WI38 (cell line): Measurements from ENCODE around the gene CXCR4.

Source experiments
- H3K4me3 ChIP-seq: 2 replicates; pipeline ENCODE4 v1.5.1; 2011; ENCODE audit warnings: low read depth, mild to moderate bottlenecking, control low read depth, low read length
- TF ChIP-seq, protein P1 (sequence below): IDR thresholded peaks from 2 replicates; pipeline ENCODE4 v1.5.1; 2012; ENCODE audit warnings: low read depth, mild to moderate bottlenecking, control low read depth, low read length

CXCR4 gene

DNA sequence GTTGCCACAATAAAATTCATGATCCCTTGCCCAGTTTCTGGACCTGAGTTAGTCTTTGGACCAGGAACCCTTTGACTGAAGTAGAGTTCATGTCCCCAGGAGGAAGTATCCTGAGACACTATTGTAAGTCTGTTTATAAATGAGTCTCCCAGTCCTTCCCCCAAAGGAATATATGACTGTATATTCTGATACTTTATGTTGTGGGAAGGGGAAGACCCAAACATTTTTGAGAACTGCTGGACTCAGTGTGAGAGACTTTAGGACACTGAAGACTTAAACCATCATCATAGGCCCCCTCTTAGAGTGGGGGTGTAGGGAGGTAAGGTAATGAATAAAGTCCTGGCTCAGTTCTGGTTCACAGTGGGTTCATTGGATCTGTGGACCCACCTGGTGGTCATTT, 28.6 kb upstream of the CXCR4 start:
- H3K4me3 ChIP-seq: no peak overlapping the region
- TF ChIP-seq, protein P1, sequence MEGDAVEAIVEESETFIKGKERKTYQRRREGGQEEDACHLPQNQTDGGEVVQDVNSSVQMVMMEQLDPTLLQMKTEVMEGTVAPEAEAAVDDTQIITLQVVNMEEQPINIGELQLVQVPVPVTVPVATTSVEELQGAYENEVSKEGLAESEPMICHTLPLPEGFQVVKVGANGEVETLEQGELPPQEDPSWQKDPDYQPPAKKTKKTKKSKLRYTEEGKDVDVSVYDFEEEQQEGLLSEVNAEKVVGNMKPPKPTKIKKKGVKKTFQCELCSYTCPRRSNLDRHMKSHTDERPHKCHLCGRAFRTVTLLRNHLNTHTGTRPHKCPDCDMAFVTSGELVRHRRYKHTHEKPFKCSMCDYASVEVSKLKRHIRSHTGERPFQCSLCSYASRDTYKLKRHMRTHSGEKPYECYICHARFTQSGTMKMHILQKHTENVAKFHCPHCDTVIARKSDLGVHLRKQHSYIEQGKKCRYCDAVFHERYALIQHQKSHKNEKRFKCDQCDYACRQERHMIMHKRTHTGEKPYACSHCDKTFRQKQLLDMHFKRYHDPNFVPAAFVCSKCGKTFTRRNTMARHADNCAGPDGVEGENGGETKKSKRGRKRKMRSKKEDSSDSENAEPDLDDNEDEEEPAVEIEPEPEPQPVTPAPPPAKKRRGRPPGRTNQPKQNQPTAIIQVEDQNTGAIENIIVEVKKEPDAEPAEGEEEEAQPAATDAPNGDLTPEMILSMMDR: no peak

DNA sequence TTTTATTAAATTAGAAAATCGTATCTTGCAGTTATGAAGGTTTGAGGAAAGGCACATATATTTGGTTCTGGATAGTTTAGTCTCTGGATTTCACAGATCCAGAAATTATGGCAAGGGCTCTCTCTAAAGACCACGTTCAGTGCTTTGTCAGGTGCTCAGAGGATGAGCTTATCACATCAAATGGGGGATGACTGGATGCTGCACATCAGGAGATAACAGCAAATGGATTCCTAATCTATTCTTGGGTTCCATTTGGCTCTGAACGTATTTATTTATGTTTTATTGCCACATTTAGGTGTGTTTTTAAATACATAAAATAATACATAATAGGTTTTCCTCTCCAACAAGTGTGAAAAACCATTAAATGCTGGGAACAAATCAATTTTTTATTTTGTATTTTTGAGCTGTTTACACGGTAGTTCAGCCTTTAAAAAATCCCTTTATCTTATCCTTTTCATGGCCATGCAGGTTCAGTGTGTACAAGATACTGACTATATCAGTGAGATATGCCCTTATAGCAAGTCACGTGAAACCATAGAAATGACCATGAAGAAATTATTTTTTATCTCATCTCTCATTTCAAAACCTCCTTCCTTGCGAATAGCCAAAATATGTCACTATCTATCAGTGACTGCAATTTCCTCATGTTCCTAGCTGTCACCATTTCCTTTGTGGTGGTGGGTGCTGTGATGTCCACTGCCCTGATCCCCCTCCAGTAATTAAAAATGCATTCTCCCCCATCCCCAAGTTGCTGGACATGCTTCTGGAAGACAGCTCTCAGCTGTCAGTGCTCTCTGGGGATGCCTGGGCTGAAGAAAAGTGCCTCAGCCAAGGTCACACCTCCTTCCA, 25.9 kb upstream of the CXCR4 start:
- TF ChIP-seq, protein P1: no peak
- no peak overlapping the region for H3K4me3 ChIP-seq

- H3K4me3 ChIP-seq: no peak overlapping the region
- TF ChIP-seq, protein P1: no peak
Measured at GRCh38 chr2:136141510-136142149, 23.7 kb upstream of the CXCR4 start.

DNA sequence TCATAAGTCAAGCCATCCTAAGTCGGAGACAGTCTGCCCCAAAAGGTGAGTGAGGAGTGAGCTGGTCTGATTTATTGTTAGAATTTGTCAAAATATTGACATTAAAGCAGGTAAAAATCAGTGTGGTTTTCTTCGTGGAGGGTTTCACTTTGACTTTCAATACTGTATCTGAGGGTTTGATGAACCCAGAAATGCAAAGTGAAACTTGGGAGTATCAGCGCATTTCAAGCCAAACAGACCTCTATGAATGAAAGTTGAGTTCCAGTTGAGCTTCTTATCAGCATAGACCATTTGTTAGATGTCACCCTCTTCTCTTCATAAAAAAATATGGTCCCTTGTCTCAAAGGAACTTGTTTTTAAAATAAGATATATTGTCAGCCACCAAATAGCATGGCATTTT, 21.7 kb upstream of the CXCR4 start:
- no peak overlapping the region for H3K4me3 ChIP-seq
- TF ChIP-seq, protein P1: no peak

DNA sequence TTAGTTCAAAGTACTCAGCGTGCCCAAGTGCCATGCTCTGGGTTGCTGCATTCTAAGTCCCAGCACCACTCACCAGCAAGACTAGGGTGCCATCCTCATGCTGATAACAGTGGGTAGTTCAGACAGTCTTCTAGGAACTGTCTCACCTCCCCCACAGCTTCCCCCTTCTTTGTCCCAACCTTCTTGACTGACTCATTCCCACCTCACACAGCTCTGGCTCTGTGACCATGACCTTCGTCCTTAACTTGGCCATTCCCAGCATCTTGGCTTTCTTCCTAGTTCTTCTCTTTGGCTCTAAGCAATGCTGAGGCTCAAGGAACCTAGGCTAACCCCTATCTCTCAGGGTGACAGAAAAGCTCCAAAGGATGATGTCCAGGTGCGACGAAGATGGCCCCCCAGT, 20.0 kb upstream of the CXCR4 start:
- no peak overlapping the region for H3K4me3 ChIP-seq
- TF ChIP-seq, protein P1: no peak

GRCh38 chr2:136136931-136137330, 19.0 kb upstream of the CXCR4 start:
- TF ChIP-seq, protein P1: no peak
- no peak overlapping the region for H3K4me3 ChIP-seq
